OCI-LY3 (cell line): ENCODE results near the gene SRPRA.

Experiments used
- H2AFZ ChIP-seq: fragments of 200-600, 300-600 bp; shearing (Covaris generic); 2 replicates; pipeline ENCODE4 v1.6.0; 2014; ENCODE audit warnings: antibody characterized with exemption, low read depth, low read length
- H3K27ac ChIP-seq: fragments of 200-600, 300-600 bp; sonication (generic); 2 replicates; pipeline ENCODE4 v1.5.1; 2014; ENCODE audit warnings: mild to moderate bottlenecking, low read length, moderate library complexity, mixed read lengths
- H3K27me3 ChIP-seq: fragments of 200-600, 300-600 bp; sonication (generic); 2 replicates; pipeline ENCODE4 v1.6.1; 2014; ENCODE audit warnings: low read depth, low read length, mixed read lengths
- H3K36me3 ChIP-seq: fragments of 200-600, 300-600 bp; sonication (generic); replicated peaks from 2 replicates; pipeline ENCODE3; 2014; ENCODE audit warnings: low read depth, low read length, mixed read lengths
- H3K4me1 ChIP-seq: fragments of 300-600, 200-600 bp; sonication (generic); 2 replicates; pipeline ENCODE4 v1.6.1; 2014; ENCODE audit warnings: low read length, mixed read lengths
- H3K4me2 ChIP-seq: fragments of 200-600, 300-600 bp; sonication (generic); 2 replicates; pipeline ENCODE4 v1.6.1; 2014; ENCODE audit warnings: low read length, mixed read lengths
- H3K4me3 ChIP-seq: fragments of 300-600, 200-600 bp; sonication (generic); 2 replicates; pipeline ENCODE4 v1.5.1; 2014; ENCODE audit warnings: antibody characterized with exemption, mild to moderate bottlenecking, low read length, moderate library complexity
- H3K79me2 ChIP-seq: fragments of 300-600, 200-600 bp; shearing (Covaris generic); 2 replicates; pipeline ENCODE4 v1.6.1; 2014; ENCODE audit warnings: mild to moderate bottlenecking, low read length, mixed read lengths
- H3K9ac ChIP-seq: fragments of 300-600, 200-600 bp; shearing (Covaris generic); 2 replicates; pipeline ENCODE4 v1.6.0; 2014; ENCODE audit warnings: mild to moderate bottlenecking, low read length, moderate library complexity
- H3K9me3 ChIP-seq: fragments of 200-600, 300-600 bp; shearing (Covaris generic); 2 replicates; pipeline ENCODE4 v1.6.1; 2014; ENCODE audit warnings: low read length, mixed read lengths; ENCODE audit not compliant: insufficient read depth
- H4K20me1 ChIP-seq: fragments of 200-600, 300-600 bp; sonication (generic); 2 replicates; pipeline ENCODE4 v1.6.1; 2016; ENCODE audit warnings: low read length, mixed read lengths; ENCODE audit not compliant: insufficient read depth
- CTCF ChIP-seq: fragments of 200-600, 300-600 bp; sonication (generic); IDR thresholded peaks from 2 replicates; pipeline ENCODE4 v1.5.1; 2014; ENCODE audit warnings: antibody characterized with exemption, low read length, low read depth
- EZH2phosphoT487 ChIP-seq: fragments of 200-600 bp; shearing (Covaris generic); IDR thresholded peaks from 2 replicates; pipeline ENCODE4 v1.6.1; 2018; ENCODE audit warnings: antibody characterized with exemption, mixed run types, low read depth

The SRPRA gene

GRCh38 chr11:126265811-126266210 is 2.9 kb downstream of the SRPRA start:
- Histone ChIP-seq H3K4me1 (peaks cover 17% of the 10 kb centered on the region), H2AFZ (no peak overlapping the region), H3K79me2 (peaks cover 44% of the 10 kb centered on the region), H3K4me3 (no peak overlapping the region), H3K27me3 (no peaks in the 10 kb centered on the region), H3K36me3 (peaks cover 61% of the 10 kb centered on the region), H4K20me1 (no peaks in the 10 kb centered on the region), H3K9me3 (no peaks in the 10 kb centered on the region), H3K27ac (no peak overlapping the region), H3K9ac (no peak overlapping the region), H3K4me2 (no peak overlapping the region)
- TF ChIP-seq CTCF (no peak), EZH2phosphoT487 (no peak)

GRCh38 chr11:126263489-126263888 is 5.2 kb downstream of the SRPRA start:
- Histone ChIP-seq H3K4me2 (no peak overlapping the region), H4K20me1 (no peaks in the 10 kb centered on the region), H3K36me3 (peaks cover 70% of the 10 kb centered on the region)

GRCh38 chr11:126262216-126262615 is 6.5 kb downstream of the SRPRA start:
- H3K27ac ChIP-seq = no peak overlapping the region
- peaks cover 76% of the 10 kb centered on the region for H3K36me3 ChIP-seq
- H3K27me3 ChIP-seq = no peaks in the 10 kb centered on the region
- H3K79me2 ChIP-seq = peaks cover 11% of the 10 kb centered on the region
- no peak overlapping the region for H3K4me2 ChIP-seq
- H3K4me3 ChIP-seq = no peak overlapping the region
- no peaks in the 10 kb centered on the region; the same call in 1 of the 2 replicates for H3K4me1 ChIP-seq
- no peak overlapping the region for H2AFZ ChIP-seq
- H4K20me1 ChIP-seq = no peaks in the 10 kb centered on the region
- no peak overlapping the region for H3K9ac ChIP-seq
- no peak for TF ChIP-seq CTCF
- no peak for TF ChIP-seq EZH2phosphoT487
- no peaks in the 10 kb centered on the region for H3K9me3 ChIP-seq

More at GRCh38 chr11:126263489-126263888, 5.2 kb downstream of the SRPRA start:
- no peak overlapping the region for H3K4me3 ChIP-seq
- no peaks in the 10 kb centered on the region for H3K27me3 ChIP-seq
- H2AFZ ChIP-seq = no peak overlapping the region
- no peak for TF ChIP-seq CTCF
- TF ChIP-seq EZH2phosphoT487 = no peak
- peaks cover 23% of the 10 kb centered on the region for H3K79me2 ChIP-seq
- no peak overlapping the region for H3K9ac ChIP-seq
- H3K9me3 ChIP-seq = no peaks in the 10 kb centered on the region
- H3K4me1 ChIP-seq = peaks cover 8% of the 10 kb centered on the region
- H3K27ac ChIP-seq = no peak overlapping the region

- no peaks in the 10 kb centered on the region for H3K4me1 ChIP-seq
- H3K9me3 ChIP-seq = no peaks in the 10 kb centered on the region
- H2AFZ ChIP-seq = no peak overlapping the region
- no peak overlapping the region for H3K9ac ChIP-seq
- no peak for TF ChIP-seq CTCF
- no peak for TF ChIP-seq EZH2phosphoT487
- H3K4me2 ChIP-seq = no peak overlapping the region
- no peak overlapping the region for H3K4me3 ChIP-seq
- no peaks in the 10 kb centered on the region for H3K79me2 ChIP-seq
- H3K36me3 ChIP-seq = peaks cover 32% of the 10 kb centered on the region
- H3K27ac ChIP-seq = no peak overlapping the region
- H4K20me1 ChIP-seq = no peaks in the 10 kb centered on the region
- no peaks in the 10 kb centered on the region for H3K27me3 ChIP-seq
Measured at GRCh38 chr11:126257764-126258163, 10.9 kb downstream of the SRPRA start.
